Activated B cell treated with CpG ODN at 0.5 μM for 24 hours (primary cell): ENCODE results near the gene CCDC88B. TPM values are rescaled to one million over a fixed set of nuclear protein-coding genes. Genes with fewer than 3 reads are reported as not detected.
"Not testable (repeated sequence)": the region's sequence is repeated elsewhere in the genome, so short reads cannot be mapped to it uniquely, and the experiment has no call there.

Source experiments
- ATAC-seq: fragments of 200-7000 bp; cut with Tn5 transposase; one replicate; pipeline ENCODE4 v1.10.0; 2021; ENCODE audit warnings: low read depth, mild to moderate bottlenecking, moderate library complexity
- CTCF ChIA-PET: fragments of 350-600 bp; sonication (Branson Sonifier 250); formaldehyde crosslinking; loops from one replicate; lab custom pipeline; 2021; ENCODE audit warnings: antibody characterized with exemption; lab: Charles Lee
- POLR2A ChIA-PET: fragments of 350-600 bp; sonication (Branson Sonifier 250); formaldehyde crosslinking; loops from one replicate; lab custom pipeline; 2021; ENCODE audit warnings: antibody characterized with exemption; lab: Charles Lee
- DNase-seq: peaks from one replicate; pipeline ENCODE4 v3.0.0; 2022
- H3K27ac Mint-ChIP-seq: one replicate; pipeline ENCODE4 v1.8.0; 2020; ENCODE audit warnings: mixed read lengths
- H3K27me3 Mint-ChIP-seq: one replicate; pipeline ENCODE4 v1.8.0; 2021; ENCODE audit warnings: mixed read lengths
- H3K36me3 Mint-ChIP-seq: one replicate; pipeline ENCODE4 v1.8.0; 2021; ENCODE audit warnings: low read depth, mixed read lengths
- H3K4me1 Mint-ChIP-seq: one replicate; pipeline ENCODE4 v1.8.0; 2021; ENCODE audit warnings: mixed read lengths
- H3K4me3 Mint-ChIP-seq: one replicate; pipeline ENCODE4 v1.8.0; 2020; ENCODE audit warnings: mild to moderate bottlenecking, mixed read lengths
- H3K9me3 Mint-ChIP-seq: one replicate; pipeline ENCODE4 v1.8.0; 2020; ENCODE audit warnings: mixed read lengths
- intact Hi-C: fragments of 100-400 bp; cut with micrococcal nuclease; formaldehyde crosslinking; loops from one replicate; pipeline ENCODE4 v1.15.1; 2024
- total RNA-seq: library from RNA; stranded (reverse); gene quantifications from 2 replicates; pipeline ENCODE4 v1.2.3, GENCODE V29; 2022
- TF ChIP-seq, protein P1 (sequence below): fragments of 200-600 bp; IDR thresholded peaks from one replicate; pipeline ENCODE4 v1.8.0; 2022; ENCODE audit warnings: antibody characterized with exemption, mild to moderate bottlenecking

The CCDC88B gene
- total RNA-seq, 1 donor from 2014 or later: 201 TPM

DNA sequence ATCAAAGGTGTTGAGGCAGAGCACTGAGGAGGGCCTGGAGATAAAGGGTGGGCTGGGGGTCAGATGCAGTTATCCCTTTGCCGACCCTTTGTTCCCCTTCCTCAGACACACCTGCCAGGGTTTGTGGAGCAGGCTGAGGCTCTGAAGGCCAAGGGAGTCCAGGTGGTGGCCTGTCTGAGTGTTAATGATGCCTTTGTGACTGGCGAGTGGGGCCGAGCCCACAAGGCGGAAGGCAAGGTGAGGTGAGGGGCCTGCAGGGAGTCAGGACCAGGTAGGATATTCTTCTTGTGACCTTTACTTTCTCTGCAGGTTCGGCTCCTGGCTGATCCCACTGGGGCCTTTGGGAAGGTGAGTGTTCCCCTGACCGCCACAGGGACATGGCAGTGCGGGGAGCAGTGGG lies 19.4 kb upstream of the CCDC88B start:
- Mint-ChIP-seq H3K36me3 (peaks cover 35% of the 10 kb centered on the region), H3K27me3 (no peaks in the 10 kb centered on the region), H3K4me1 (peaks cover 23% of the 10 kb centered on the region), H3K27ac (peak overlapping the region; percentile 30), H3K9me3 (no peaks in the 10 kb centered on the region), H3K4me3 (no peak overlapping the region)
- ChIA-PET POLR2A (interaction anchor here (1.3 to 4.9 kb wide), 2 partner anchors 11 to 15 kb away, joined by 3 to 77 read pairs; no protein-coding TSS in a partner anchor), CTCF (interaction anchor here (1.0 kb wide), 1 partner anchor 34 kb away, joined by 3 read pairs; no protein-coding TSS in a partner anchor)
- no peak for DNase-seq
- ATAC-seq: no peak
- intact Hi-C loops: no loop called here
- TF ChIP-seq, protein P1, sequence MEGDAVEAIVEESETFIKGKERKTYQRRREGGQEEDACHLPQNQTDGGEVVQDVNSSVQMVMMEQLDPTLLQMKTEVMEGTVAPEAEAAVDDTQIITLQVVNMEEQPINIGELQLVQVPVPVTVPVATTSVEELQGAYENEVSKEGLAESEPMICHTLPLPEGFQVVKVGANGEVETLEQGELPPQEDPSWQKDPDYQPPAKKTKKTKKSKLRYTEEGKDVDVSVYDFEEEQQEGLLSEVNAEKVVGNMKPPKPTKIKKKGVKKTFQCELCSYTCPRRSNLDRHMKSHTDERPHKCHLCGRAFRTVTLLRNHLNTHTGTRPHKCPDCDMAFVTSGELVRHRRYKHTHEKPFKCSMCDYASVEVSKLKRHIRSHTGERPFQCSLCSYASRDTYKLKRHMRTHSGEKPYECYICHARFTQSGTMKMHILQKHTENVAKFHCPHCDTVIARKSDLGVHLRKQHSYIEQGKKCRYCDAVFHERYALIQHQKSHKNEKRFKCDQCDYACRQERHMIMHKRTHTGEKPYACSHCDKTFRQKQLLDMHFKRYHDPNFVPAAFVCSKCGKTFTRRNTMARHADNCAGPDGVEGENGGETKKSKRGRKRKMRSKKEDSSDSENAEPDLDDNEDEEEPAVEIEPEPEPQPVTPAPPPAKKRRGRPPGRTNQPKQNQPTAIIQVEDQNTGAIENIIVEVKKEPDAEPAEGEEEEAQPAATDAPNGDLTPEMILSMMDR: no peak

DNA sequence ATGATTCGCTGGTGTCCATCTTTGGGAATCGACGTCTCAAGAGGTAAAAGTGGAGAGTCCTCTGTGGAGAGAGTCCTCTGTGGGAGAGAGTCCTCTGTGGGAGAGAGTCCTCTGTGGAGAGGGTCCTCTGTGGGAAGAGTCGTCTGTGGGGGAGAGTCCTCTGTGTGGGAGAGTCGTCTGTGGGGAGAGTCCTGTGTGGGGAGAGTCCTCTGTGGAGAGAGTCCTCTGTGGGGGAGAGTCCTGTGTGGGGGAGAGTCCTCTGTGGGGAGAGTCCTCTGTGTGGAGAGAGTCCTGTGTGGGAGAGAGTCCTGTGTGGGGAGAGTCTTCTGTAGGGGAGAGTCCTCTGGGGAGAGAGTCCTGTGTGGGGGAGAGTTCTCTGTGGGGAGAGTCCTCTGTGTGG lies 19.0 kb upstream of the CCDC88B start:
- ATAC-seq (no peak), DNase-seq (no peak)
- intact Hi-C loops: no loop called here
- ChIA-PET CTCF (no interaction called here), POLR2A (no interaction called here)
- Mint-ChIP-seq H3K27ac (peak overlapping the region; percentile 19), H3K36me3 (peaks cover 35% of the 10 kb centered on the region), H3K4me3 (no peak overlapping the region), H3K4me1 (peaks cover 23% of the 10 kb centered on the region), H3K27me3 (no peaks in the 10 kb centered on the region), H3K9me3 (no peaks in the 10 kb centered on the region)
- TF ChIP-seq, protein P1: no peak

DNA sequence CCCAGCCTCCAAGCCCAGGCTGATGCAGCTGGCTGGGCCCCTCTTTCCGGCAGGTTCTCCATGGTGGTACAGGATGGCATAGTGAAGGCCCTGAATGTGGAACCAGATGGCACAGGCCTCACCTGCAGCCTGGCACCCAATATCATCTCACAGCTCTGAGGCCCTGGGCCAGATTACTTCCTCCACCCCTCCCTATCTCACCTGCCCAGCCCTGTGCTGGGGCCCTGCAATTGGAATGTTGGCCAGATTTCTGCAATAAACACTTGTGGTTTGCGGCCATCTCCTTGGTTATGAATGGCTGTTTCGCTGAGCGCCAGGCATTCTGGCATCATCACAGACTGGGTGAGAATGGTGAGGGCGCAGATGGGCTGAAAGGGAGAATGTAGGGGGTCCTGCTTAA lies 18.5 kb upstream of the CCDC88B start:
- no peak for DNase-seq
- TF ChIP-seq, protein P1: no peak
- Mint-ChIP-seq H3K27ac (no peak overlapping the region), H3K4me3 (no peak overlapping the region), H3K9me3 (no peaks in the 10 kb centered on the region), H3K4me1 (peaks cover 20% of the 10 kb centered on the region), H3K27me3 (no peaks in the 10 kb centered on the region), H3K36me3 (peaks cover 32% of the 10 kb centered on the region)
- ChIA-PET POLR2A (no interaction called here), CTCF (no interaction called here)
- no peak for ATAC-seq
- intact Hi-C loops: no loop called here

DNA sequence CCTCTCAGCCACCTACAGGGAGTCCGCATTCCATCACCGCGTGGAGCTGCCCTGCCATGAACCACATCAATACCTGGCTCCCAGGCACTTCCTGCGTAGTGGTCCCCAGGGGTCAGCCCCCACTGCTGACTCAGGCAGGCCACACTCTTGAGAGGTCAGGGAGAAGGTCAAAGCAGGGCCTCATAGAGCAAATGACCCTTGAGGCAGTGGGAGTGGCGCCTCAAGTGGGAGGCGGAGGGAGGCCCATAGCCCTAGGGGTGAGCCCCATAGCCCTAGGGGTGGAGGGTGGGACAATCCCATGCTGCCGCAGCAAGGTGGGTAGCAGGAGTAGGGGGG lies 17.1 kb upstream of the CCDC88B start:
- Mint-ChIP-seq H3K27me3 (no peaks in the 10 kb centered on the region), H3K4me1 (peaks cover 14% of the 10 kb centered on the region), H3K9me3 (peaks cover 1% of the 10 kb centered on the region), H3K36me3 (peaks cover 18% of the 10 kb centered on the region), H3K4me3 (no peak overlapping the region), H3K27ac (no peak overlapping the region)
- DNase-seq (no peak), ATAC-seq (no peak)
- ChIA-PET POLR2A (interaction anchor here (1.5 kb wide), 1 partner anchor 13 kb away, joined by 4 read pairs; no protein-coding TSS in a partner anchor), CTCF (no interaction called here)
- intact Hi-C loops: no loop called here
- TF ChIP-seq, protein P1: no peak

DNA sequence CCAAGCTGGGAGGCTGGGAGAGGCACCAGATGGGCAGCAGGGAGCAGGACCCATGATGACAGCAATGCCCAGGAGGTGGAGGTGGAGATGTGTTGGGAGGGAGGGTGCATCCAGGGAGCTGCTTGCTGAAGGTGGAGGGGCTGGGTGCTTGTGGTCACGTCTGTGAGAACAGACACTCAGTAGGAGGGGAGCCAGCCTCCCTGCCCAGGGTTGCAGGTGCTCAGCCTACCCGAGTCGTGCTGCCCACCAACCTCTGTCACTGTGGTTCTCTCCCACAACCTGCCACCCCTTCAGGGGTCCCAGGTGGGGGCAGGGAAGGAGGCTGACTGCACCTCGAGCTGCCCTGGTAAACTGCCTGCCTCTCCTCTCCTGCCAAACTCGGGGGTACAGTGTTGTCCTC lies 16.6 kb upstream of the CCDC88B start:
- CTCF ChIA-PET: no interaction called here
- Mint-ChIP-seq H3K9me3 (peaks cover 1% of the 10 kb centered on the region), H3K27ac (no peak overlapping the region), H3K27me3 (no peaks in the 10 kb centered on the region), H3K36me3 (peaks cover 16% of the 10 kb centered on the region), H3K4me1 (peaks cover 10% of the 10 kb centered on the region), H3K4me3 (no peak overlapping the region)
- no peak for DNase-seq
- POLR2A ChIA-PET: interaction anchor here (1.5 kb wide), 1 partner anchor 12 kb away, joined by 4 read pairs; no protein-coding TSS in a partner anchor
- TF ChIP-seq, protein P1: no peak
- no peak for ATAC-seq
- intact Hi-C loops: no loop called here

DNA sequence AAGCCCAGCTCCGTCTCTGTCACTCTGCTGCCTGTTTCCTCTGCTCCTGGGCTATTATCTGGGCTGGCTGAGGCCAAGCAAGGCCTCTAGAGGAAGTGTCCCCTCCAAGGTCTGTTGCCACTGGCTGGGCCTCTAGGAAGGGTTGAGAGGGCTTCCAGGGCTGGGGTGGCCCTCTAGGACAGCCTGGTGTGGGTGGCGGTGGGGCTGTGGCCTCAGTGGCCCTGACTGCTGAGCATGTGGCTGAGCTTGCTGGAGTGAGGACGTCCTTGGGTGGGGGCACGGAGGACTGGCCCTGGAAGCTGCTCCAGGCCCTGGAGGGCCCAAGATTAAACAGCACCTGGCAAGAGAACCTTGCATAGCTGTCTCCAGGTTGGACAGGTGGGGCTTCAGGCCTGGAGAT lies 16.0 kb upstream of the CCDC88B start:
- DNase-seq, H3K4me1 Mint-ChIP-seq, H3K27me3 Mint-ChIP-seq, H3K4me3 Mint-ChIP-seq, CTCF ChIA-PET, H3K9me3 Mint-ChIP-seq, ATAC-seq, H3K27ac Mint-ChIP-seq, intact Hi-C loops: not testable (repeated sequence)
- H3K36me3 Mint-ChIP-seq: peaks cover 16% of the 10 kb centered on the region
- POLR2A ChIA-PET: interaction anchor here (1.5 to 2.2 kb wide), 2 partner anchors 12 kb away, joined by 4 to 8 read pairs; no protein-coding TSS in a partner anchor
